DND-41 (cell line): Measurements from ENCODE around the gene SVIL.

Experiments
- CTCF ChIP-seq: IDR thresholded peaks from 2 replicates; pipeline ENCODE4 v1.5.1; 2012; ENCODE audit warnings: borderline replicate concordance, low read length, moderate library complexity, mild to moderate bottlenecking; ENCODE audit not compliant: poor library complexity, severe bottlenecking; ENCODE audit errors: extremely low read depth
- EZH2 ChIP-seq: IDR thresholded peaks from 3 replicates; pipeline ENCODE4 v1.6.1; 2012; ENCODE audit warnings: borderline replicate concordance, low read depth, mild to moderate bottlenecking, moderate library complexity, low read length, inconsistent platforms; ENCODE audit not compliant: severe bottlenecking

- TF ChIP-seq CTCF (no peak), EZH2 (no peak)
Observed at GRCh38 chr10:29522918-29523317, 111.9 kb downstream of the SVIL start.
